ENCODE results near the gene HSP90AA1. TPM values are rescaled to one million over a fixed set of nuclear protein-coding genes. Genes with fewer than 3 reads are reported as not detected.

HSP90AA1 gene
- total RNA-seq, 4 donors from 2014 or later: 208 to 800 (median 247) TPM

- H3K27ac ChIP-seq: no peak overlapping the region
- no peaks in the 10 kb centered on the region for H3K4me1 ChIP-seq
- H3K36me3 ChIP-seq: no peaks in the 10 kb centered on the region
- H3K27me3 ChIP-seq: no peaks in the 10 kb centered on the region
- H3K4me3 ChIP-seq: no peak overlapping the region
- TF ChIP-seq CTCF (IDR thresholded peaks at IDR 0.05) (no peak), POLR2A (IDR thresholded peaks at IDR 0.05) (no peak)
- intact Hi-C loops (cut with DNase I; ENCODE audit: low total_unique reads): loop anchor here (10.0 kb wide), 1 partner anchor 53 kb away; no protein-coding TSS in a partner anchor
- no peak for DNase-seq
- no peaks in the 10 kb centered on the region for H3K9me3 ChIP-seq
Observed at GRCh38 chr14:102097441-102098135, 10.7 kb upstream of the HSP90AA1 start.

- peak overlapping the region in 1 of 2 donors; percentile 16 for H3K27ac ChIP-seq
- H3K4me1 ChIP-seq: no peaks in the 10 kb centered on the region
- DNase-seq: peak; percentile 87 to 88
- no peaks in the 10 kb centered on the region for H3K27me3 ChIP-seq
- TF ChIP-seq CTCF (IDR thresholded peaks at IDR 0.05): peak; percentile 78 to 85 (median 82)
- TF ChIP-seq POLR2A (IDR thresholded peaks at IDR 0.05): no peak
- H3K36me3 ChIP-seq: no peaks in the 10 kb centered on the region
- H3K4me3 ChIP-seq: no peak overlapping the region
- H3K9me3 ChIP-seq: no peaks in the 10 kb centered on the region
- intact Hi-C loops (cut with DNase I; ENCODE audit: low total_unique reads): loop anchor here (10.0 kb wide), 1 partner anchor 52 kb away; no protein-coding TSS in a partner anchor
Observed at GRCh38 chr14:102096569-102097188, 9.8 kb upstream of the HSP90AA1 start.

- DNase-seq: no peak
- intact Hi-C loops (cut with DNase I; ENCODE audit: low total_unique reads): loop anchor here (10.0 kb wide), 1 partner anchor 51 kb away; no protein-coding TSS in a partner anchor
- Histone ChIP-seq H3K36me3 (no peaks in the 10 kb centered on the region), H3K4me1 (no peaks in the 10 kb centered on the region), H3K4me3 (no peak overlapping the region), H3K9me3 (no peaks in the 10 kb centered on the region), H3K27ac (peak overlapping the region in 1 of 2 donors; percentile 16), H3K27me3 (no peaks in the 10 kb centered on the region)
- TF ChIP-seq POLR2A (IDR thresholded peaks at IDR 0.05): no peak
- no peak for TF ChIP-seq CTCF (IDR thresholded peaks at IDR 0.05)
Observed at GRCh38 chr14:102095871-102096568, 9.2 kb upstream of the HSP90AA1 start.

GRCh38 chr14:102095231-102095870, 8.5 kb upstream of the HSP90AA1 start:
- Histone ChIP-seq H3K27me3 (no peaks in the 10 kb centered on the region), H3K4me1 (no peaks in the 10 kb centered on the region), H3K36me3 (no peaks in the 10 kb centered on the region), H3K27ac (no peak overlapping the region), H3K4me3 (no peak overlapping the region), H3K9me3 (no peaks in the 10 kb centered on the region)
- TF ChIP-seq POLR2A (IDR thresholded peaks at IDR 0.05) (no peak), CTCF (IDR thresholded peaks at IDR 0.05) (no peak)
- intact Hi-C loops (cut with DNase I; ENCODE audit: low total_unique reads): loop anchor here (10.0 kb wide), 1 partner anchor 51 kb away; no protein-coding TSS in a partner anchor
- no peak for DNase-seq

Data from uterus (tissue), 4 donors.